Activated CD4-positive, CD25-positive, alpha-beta regulatory T cell treated with anti-CD3 and anti-CD28 coated beads, Interleukin-2, amount 50 U/mL, for 24 hours (primary cell): Measurements from ENCODE around the gene IGLON5.
A peak's percentile ranks its signal among the peaks of the same experiment; 100 is the strongest.

Source experiments
- ATAC-seq, 2 donors: fragments of 150-1000 bp; cut with Tn5 transposase; one replicate each; pipeline ENCODE4 v1.10.0; 2021; ENCODE audit warnings: mild to moderate bottlenecking in 1 of 2, moderate library complexity in 1 of 2

IGLON5 gene

GRCh38 chr19:51311351-51312257 is at the start of gene IGLON5:
Gene IGLON5, plus strand, starts transcription at chr19:51311644. Its CDS starts 204 bp downstream, at chr19:51311848.
- ATAC-seq, result no peak

GRCh38 chr19:51263808-51264207 is 47.6 kb upstream of the IGLON5 start:
- ATAC-seq, result no peak

DNA sequence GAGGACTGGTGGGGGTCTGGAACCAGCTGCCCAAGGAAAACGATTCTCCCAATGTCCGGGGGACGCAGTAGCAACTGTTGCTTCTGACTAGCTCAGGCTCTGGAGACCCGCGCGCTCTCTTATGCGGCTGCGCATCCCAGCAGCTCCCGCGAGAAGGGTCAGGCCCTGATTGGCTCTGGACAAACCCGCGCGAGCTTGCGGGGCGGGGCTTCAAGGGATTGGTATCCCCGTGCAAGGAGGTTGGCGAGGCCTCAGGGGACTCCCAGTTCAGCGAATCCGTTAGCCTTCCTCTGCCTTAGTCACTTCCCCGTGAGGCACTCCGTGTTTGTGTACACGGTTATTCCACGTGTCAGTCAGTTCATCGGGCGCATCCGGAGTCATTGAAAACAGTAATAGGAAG is 40.4 kb upstream of the IGLON5 start:
- no peak for ATAC-seq

DNA sequence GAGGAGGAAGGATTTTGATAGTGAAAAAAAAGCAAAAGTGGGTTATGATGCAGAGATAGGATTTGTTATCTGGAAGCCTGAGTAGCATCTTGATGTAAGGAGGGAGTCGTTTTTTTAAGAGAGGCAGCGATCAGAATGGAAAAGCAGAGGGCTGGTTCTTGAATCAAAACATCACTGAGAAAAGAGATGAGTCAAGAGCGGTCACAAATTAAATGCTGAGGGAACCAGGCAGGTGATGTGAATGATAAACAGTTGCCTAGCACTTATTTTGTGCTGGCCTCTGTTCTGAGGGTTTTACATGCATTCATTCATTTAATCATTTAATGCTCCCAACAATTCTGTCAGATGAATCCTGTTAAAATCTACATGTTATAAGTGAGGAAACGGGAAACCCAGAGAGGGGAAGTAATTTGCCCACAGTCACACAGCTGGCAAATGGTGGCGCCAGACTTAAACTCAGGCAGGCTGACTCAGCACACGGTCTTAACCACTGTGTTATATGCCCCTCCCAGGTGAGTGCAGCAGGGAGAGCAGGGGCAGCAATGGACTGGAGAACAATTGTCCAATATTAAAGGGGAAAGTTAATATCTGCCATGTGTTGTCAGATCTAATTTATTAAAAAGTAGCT is 39.1 kb upstream of the IGLON5 start:
- peak in 1 of 2 donors; percentile 56 for ATAC-seq

DNA sequence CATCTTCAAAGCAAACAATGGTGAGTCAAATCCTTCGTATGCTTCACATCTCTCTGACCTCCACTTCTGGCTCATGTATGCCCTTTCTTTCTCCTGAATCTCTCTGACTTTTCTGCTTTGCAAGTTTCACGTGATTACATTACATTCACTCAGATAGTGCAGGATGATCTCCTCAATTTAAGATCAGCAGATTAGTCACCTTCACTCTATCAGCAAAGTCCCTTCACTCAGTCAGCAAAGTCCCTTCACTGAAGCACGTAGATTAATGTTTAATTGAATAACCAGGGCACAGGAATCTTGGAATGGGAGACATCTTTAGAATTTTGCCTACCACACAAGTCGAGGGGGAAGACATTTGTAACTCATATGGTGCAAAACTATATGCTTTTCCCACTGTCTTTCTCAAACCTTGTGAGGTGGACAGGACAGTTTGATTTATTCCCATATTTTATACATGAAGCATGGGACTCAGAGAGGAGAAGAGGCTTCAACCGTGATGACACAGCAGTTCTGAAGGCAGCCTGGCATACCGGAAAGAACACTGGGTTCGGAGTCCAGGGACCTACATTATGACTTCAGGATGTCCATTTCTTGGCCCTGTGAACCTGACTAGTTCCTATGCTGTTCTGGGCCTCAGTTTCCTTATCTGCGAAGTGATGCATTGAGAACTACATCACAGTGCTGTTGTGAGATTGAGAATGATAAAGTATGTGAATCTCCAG is 37.2 kb upstream of the IGLON5 start:
- ATAC-seq, result no peak

GRCh38 chr19:51277112-51277511 is 34.3 kb upstream of the IGLON5 start:
- no peak for ATAC-seq

GRCh38 chr19:51282335-51282734 is 29.1 kb upstream of the IGLON5 start:
- no peak for ATAC-seq

GRCh38 chr19:51285682-51286081 is 25.8 kb upstream of the IGLON5 start:
- no peak for ATAC-seq

DNA sequence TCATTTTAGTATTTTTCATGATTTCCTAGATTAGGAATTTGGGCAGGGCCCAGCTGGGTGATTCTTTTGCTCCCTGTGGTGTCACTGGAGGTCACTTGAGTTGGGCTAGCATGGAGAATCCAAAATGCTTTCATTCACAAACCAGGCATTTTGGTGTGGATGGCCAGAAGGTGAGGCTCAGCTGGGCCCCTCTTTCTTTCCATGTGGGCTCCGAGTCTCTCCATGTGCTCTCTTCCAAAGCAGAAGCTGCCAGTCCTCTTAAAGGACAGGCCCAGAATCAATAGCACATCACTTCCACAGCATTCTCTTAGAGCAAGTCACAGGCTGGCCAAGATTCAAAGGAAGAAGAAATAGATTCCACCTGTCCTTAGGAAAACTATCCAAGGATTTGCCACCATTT is 21.8 kb upstream of the IGLON5 start:
- no peak for ATAC-seq

DNA sequence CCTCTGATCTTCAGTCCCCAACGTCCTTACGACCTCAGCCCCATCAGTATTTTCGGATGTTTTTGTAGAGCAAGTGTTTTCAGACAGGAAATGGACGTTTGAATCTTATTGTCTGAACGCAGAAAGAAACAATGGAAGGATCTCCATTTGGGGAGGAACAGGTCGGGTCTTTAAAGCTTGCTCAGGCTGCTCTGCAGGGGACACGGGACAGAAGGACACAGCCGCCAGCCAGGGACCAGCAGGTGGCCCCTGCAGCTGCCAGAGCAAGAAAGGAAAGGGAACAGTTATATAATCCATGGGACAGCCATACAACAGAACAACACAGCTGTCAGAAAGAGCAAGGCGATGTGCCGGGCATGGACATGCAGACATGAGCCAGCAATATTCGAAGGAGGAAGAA is 18.5 kb upstream of the IGLON5 start:
- ATAC-seq, result no peak

GRCh38 chr19:51293571-51294210 is 17.8 kb upstream of the IGLON5 start:
- no peak for ATAC-seq

DNA sequence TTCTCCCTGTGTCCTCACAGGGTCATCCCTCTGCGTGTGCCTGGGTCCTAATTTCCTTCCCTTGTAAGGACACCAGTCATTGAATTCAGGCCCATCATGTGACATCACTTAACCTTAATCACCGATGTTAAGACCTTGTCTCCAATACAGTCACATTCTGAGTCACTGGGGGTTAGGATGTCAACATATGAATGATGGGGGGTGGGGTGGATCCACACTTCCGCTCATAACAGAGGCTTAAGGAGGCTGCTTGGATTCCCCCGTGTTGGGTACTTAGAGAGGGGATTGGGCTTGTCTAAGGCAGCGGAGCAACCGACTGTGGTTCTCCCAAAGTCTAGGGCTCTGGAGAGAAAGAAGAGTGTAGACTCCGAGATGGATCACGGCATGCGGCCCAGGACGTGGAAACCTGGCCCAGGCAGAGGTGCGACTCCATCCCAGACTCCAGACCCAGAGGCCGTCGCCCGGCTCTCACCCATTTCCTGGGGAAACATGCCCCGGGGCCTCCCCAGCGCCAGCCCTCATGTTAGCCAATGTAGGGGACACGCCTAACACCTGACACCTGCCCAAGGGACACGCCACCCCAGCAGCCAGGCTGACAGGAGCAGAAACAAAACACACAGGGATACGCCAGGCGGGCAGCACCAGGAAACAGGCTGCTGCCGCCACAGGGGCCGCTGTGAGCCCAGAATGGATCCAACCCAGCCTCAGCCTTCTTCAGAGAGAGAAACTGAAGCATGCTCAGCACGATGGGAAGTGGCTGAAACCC is 17.1 kb upstream of the IGLON5 start:
- no peak for ATAC-seq

DNA sequence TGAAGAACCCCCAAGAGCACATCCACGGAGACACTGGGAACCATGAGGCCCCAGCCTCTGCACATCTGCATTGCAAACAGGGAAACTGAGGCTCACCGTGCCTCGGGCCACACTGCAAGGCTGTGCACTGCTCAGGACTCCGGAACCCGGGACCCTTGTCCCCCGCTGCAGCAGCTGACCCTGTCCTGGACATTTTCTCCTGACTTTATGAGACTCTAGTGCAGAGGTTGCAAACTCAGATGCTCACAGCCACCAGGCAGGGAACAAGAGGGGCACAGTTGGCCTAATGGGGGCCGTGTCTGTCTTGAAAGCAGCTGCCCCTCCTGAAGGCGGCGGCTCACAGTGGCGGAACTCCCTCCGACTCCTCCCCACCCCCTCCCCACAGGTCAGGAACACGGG is 16.5 kb upstream of the IGLON5 start:
- no peak for ATAC-seq

- ATAC-seq, result no peak
These were observed 15.9 kb upstream of the IGLON5 start for GRCh38 chr19:51295382-51296126.

DNA sequence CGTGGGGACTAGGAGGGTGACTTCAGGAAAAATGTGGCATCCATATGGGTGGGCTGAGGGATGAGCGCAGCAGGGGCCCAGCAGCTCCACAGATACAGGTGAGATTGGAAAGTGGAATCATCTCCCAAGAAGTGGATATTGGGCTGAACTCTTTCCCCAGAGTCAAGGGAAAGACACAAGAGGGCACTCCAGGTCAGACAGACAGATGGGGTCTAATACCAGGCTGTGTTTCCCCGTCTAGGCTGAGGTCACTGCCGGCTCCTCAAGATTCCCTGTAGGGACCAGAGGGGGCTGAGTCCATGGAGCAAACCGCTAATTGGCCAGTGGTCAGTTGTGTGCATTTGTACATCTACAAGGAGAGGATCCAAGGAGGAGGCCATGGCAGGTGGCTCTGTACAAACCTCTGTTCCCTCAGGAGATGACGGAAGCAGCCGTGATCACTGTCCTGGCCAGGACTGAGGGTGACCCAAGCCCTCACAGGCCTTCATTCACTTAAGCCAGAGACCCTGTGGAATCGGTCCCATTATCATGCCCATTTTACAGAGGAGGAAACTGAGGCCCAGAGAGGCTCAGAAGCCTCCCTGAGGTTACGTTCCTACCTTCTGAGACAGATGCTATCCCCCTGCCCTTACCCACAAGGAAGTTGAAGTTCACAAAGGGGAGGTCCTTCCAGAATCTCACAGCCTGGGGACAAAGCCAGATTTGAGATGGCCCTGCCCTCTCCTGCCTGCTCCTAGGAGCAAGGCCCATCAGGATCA is 14.9 kb upstream of the IGLON5 start:
- no peak for ATAC-seq

DNA sequence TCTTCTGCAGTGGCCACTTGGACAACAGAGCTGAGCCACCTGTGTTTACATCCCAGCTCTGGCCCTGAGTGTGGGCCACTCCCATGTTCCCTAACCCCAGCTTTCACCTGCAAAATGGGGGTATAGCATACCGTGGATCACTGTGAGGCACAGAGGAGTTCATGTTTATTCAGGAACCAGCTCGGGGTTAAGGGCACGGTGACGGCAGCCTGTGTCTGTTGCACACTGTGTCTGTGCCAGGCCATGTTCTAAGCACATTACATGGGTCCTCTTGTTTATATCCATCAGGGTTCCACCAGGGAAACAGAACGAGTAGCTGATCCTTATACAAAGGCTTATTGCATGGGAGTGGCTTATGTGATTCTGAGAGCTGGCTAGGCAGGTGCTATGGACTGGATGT is 14.0 kb upstream of the IGLON5 start:
- ATAC-seq, result no peak

GRCh38 chr19:51301266-51301665 is 10.2 kb upstream of the IGLON5 start:
- no peak for ATAC-seq

DNA sequence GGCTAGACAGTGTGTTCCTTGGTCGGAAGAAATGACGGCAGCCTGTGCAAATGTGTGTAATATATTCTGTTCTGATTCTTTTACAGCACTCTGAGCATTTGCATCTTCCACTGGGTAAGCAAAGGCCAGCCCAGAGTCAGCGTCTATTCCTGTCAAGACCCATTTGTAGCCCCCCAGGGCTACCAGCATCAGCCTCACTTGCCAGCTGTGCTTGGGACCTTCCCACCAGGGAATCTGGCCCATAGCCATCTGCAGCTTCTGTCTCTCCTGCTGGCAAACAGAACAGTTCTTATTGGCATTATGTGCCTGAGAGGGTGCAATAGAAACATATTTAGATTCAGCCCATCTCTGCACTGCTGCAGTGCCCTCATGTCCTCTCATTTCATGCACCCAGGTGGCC is 6.0 kb upstream of the IGLON5 start:
- no peak for ATAC-seq

DNA sequence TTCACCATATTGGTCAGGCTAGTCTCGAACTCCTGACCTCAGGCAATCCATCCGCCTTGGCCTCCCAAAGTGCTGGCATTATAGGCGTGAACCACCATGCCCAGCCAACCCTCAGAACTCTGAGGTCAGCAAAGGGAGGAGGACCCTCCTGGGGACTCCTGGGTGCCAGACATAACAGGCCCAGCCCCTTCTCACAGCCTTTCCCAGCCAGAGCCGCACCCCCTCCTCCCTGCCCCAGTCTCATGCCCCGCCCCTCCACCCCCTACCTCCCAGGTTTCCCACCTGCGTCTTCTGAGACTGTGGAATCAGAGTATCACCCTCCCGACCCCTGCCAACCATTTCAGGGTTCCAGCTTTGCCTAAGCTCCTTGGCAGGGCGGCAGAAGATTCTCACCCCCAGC is 5.2 kb downstream of the IGLON5 start:
- ATAC-seq, result no peak

GRCh38 chr19:51317376-51317775 is 5.9 kb downstream of the IGLON5 start:
- no peak for ATAC-seq

GRCh38 chr19:51317968-51318367 is 6.5 kb downstream of the IGLON5 start:
- ATAC-seq, result no peak
